Body of pancreas (tissue), 4 donors: ENCODE measurements around the gene BICD1. TPM values are rescaled to one million over a fixed set of nuclear protein-coding genes. Genes with fewer than 3 reads are reported as not detected.

ENCODE experiments used
- ATAC-seq: fragments of 150-250 bp; one replicate; pipeline ENCODE4 v1.9.1; 2016
- DNase-seq, 4 donors: peaks; one replicate each; pipeline ENCODE4 v3.0.0-alpha.2; 2019
- H3K27ac ChIP-seq, 4 donors: fragments of 200-600 bp; sonication (generic); 1 replicate in 3 of 4; 2 replicates in 1 of 4; pipeline versions ENCODE4 v1.5.1 to v1.6.1; 2016 to 2019; ENCODE audit warnings: mild to moderate bottlenecking in 1 of 4, mixed read lengths in 1 of 4, moderate library complexity in 1 of 4
- H3K27me3 ChIP-seq, 2 donors: fragments of 200-600 bp; sonication (generic); one replicate each; pipeline ENCODE4 v1.6.0; 2016; ENCODE audit warnings: mild to moderate bottlenecking in 1 of 2
- H3K36me3 ChIP-seq, 2 donors: fragments of 200-600 bp; sonication (generic); replicated peaks in 1 of 2; 2 replicates each; pipeline ENCODE4 v1.5.1; 2016; ENCODE audit warnings: low read depth in 2 of 2; ENCODE audit not compliant: insufficient read depth in 1 of 2
- H3K4me1 ChIP-seq: fragments of 200-600 bp; sonication (generic); one replicate; pipeline ENCODE4 v1.6.0; 2016
- H3K4me3 ChIP-seq, 2 donors: fragments of 200-600 bp; sonication (generic); 1 replicate in 1 of 2; 2 replicates in 1 of 2; pipeline ENCODE4 v1.5.1; 2016 to 2019
- H3K9me3 ChIP-seq, 3 donors: fragments of 200-600 bp; sonication (generic); 1 replicate in 2 of 3; 2 replicates in 1 of 3; pipeline ENCODE4 v1.5.1; 2016
- POLR2A ChIP-seq, 3 donors: fragments of 450-650 bp; IDR thresholded peaks; one replicate each; pipeline ENCODE4 v1.6.1; 2016; ENCODE audit warnings: antibody characterized with exemption in 3 of 3, mild to moderate bottlenecking in 2 of 3
- WGBS, 2 donors: methylation state at CpG; one replicate each; pipeline ENCODE4 v1.1.5; 2017; 5-methylcytosine and 5-hydroxymethylcytosine counted together
- intact Hi-C: fragments of 100-400 bp; cut with DNase I; formaldehyde crosslinking; loops from one replicate; pipeline ENCODE4 v1.15.1; 2023
- total RNA-seq, 2 donors: library from RNA; depleted of rRNA; stranded (reverse); fragments of >200 nt; gene quantifications; one replicate each; pipeline ENCODE4 v1.1.0, GENCODE V29; 2016
- TF ChIP-seq, protein P1 (sequence below), 7 experiments: fragments of 450-650 bp in 4 of 7; fragments of 200-600 bp in 3 of 7; sonication (generic) in 3 of 7; IDR thresholded peaks; one replicate each; pipeline ENCODE4 v1.5.1; 2016 to 2019; ENCODE audit warnings: antibody characterized with exemption in 7 of 7

The BICD1 gene
- total RNA-seq, 2 donors from 2014 or later = 3.0 to 6.2 TPM

DNA sequence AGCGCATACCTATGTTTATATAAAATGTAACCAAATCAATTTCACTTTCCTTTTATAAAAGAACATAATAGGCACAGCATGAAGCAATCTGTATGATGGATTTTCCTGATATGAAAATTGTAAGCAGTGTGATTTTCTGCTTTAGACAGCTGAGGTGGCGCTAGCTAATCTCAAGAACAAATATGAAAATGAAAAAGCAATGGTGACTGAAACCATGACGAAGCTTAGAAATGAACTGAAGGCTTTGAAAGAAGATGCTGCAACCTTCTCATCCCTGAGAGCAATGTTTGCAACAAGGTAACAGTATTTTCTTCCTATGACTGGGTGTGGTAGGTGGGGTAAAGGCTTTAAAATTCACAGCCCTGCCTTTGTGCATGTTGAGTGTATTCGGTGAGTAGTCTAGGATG is 227.7 kb downstream of the BICD1 start:
- 82 to 86% methylated on average over 4 of the region's 4 CpGs for WGBS, 2 donors
- intact Hi-C loops = no loop called here
- H3K27ac ChIP-seq = no peak overlapping the region
- TF ChIP-seq, protein P1, sequence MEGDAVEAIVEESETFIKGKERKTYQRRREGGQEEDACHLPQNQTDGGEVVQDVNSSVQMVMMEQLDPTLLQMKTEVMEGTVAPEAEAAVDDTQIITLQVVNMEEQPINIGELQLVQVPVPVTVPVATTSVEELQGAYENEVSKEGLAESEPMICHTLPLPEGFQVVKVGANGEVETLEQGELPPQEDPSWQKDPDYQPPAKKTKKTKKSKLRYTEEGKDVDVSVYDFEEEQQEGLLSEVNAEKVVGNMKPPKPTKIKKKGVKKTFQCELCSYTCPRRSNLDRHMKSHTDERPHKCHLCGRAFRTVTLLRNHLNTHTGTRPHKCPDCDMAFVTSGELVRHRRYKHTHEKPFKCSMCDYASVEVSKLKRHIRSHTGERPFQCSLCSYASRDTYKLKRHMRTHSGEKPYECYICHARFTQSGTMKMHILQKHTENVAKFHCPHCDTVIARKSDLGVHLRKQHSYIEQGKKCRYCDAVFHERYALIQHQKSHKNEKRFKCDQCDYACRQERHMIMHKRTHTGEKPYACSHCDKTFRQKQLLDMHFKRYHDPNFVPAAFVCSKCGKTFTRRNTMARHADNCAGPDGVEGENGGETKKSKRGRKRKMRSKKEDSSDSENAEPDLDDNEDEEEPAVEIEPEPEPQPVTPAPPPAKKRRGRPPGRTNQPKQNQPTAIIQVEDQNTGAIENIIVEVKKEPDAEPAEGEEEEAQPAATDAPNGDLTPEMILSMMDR (IDR thresholded peaks at IDR 0.05) = no peak
- TF ChIP-seq POLR2A (IDR thresholded peaks at IDR 0.05) = no peak
- no peaks in the 10 kb centered on the region for H3K27me3 ChIP-seq
- H3K4me1 ChIP-seq = no peaks in the 10 kb centered on the region
- H3K36me3 ChIP-seq = no peaks in the 10 kb centered on the region
- no peak overlapping the region for H3K4me3 ChIP-seq
- no peak for DNase-seq
- no peaks in the 10 kb centered on the region for H3K9me3 ChIP-seq
- ATAC-seq = no peak

DNA sequence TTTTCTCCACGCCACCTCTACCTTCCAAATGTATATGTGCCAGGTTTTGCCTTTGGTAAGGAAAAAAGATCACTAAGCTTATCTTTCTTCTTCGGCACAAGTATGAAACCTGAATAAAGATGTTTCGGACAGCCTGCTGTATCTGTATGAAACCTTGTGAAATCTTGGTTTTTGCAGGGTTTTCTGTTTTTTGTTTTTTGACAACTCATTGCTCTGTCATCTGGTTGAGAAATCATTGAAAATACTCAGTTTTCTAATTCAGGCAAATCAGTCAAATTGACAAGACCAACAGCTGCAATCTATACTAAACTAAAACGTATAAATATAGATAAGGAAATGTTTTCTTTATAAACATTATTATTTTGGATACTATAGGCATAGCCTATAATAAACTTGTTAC is 229.6 kb downstream of the BICD1 start:
- TF ChIP-seq POLR2A (IDR thresholded peaks at IDR 0.05) = no peak
- TF ChIP-seq, protein P1 (IDR thresholded peaks at IDR 0.05) = no peak
- intact Hi-C loops = no loop called here
- Histone ChIP-seq H3K9me3 (no peaks in the 10 kb centered on the region), H3K27me3 (no peaks in the 10 kb centered on the region), H3K4me1 (no peaks in the 10 kb centered on the region), H3K27ac (no peak overlapping the region), H3K4me3 (no peak overlapping the region), H3K36me3 (no peaks in the 10 kb centered on the region)
- WGBS, 2 donors = 79 to 87% methylated on average over 4 of the region's 4 CpGs
- ATAC-seq (no peak), DNase-seq (no peak)

DNA sequence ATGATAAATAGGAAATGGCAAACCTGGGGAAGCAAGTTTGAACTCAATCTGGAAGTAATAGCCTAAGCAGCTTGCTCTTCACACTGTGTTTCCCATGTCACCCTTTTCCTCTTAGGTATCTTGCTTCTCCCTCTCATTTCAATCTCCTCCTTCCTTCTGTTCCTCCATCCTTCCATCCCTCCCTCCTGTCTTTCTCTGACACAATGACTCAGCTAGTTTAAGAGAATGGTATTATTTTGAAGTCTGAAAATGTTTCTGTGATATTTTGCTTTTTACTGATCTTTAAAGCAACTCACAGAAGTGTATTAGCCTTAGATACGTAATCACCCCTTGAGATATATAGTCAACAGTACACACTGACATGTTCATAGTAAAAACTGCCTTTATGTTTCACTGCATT is 236.8 kb downstream of the BICD1 start:
- Histone ChIP-seq H3K27me3 (no peaks in the 10 kb centered on the region), H3K36me3 (no peaks in the 10 kb centered on the region), H3K4me3 (no peak overlapping the region), H3K27ac (no peak overlapping the region), H3K4me1 (no peaks in the 10 kb centered on the region), H3K9me3 (no peaks in the 10 kb centered on the region)
- ATAC-seq = no peak
- intact Hi-C loops = no loop called here
- WGBS, 2 donors = 94 to 96% methylated on average over 1 of the region's 1 CpG
- no peak for DNase-seq
- TF ChIP-seq POLR2A (IDR thresholded peaks at IDR 0.05) = no peak

DNA sequence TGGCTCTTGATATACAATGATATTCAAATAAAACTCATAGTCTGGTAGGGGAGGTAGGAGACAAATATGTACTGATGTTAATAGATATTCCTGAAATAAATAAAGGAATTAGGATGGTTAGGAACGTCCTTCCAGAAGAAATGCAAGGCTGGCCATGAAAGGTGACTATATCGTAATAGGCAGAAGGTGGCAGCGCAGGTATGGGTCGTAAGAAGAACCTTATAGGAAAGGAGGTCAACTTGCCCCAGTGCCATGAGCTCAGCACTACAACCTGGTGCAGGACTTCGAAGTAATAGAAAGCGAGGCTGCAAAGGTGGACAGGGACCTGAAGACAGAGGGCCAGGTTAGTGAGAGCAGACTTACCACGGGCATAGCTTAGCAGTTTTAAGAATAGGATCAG is 237.4 kb downstream of the BICD1 start:
- DNase-seq (no peak), ATAC-seq (no peak)
- Histone ChIP-seq H3K27me3 (no peaks in the 10 kb centered on the region), H3K27ac (no peak overlapping the region), H3K36me3 (no peaks in the 10 kb centered on the region), H3K9me3 (no peaks in the 10 kb centered on the region), H3K4me1 (no peaks in the 10 kb centered on the region), H3K4me3 (no peak overlapping the region)
- WGBS, 2 donors = 77 to 80% methylated on average over 7 of the region's 7 CpGs
- intact Hi-C loops = no loop called here
- TF ChIP-seq, protein P1 (IDR thresholded peaks at IDR 0.05) = no peak
- no peak for TF ChIP-seq POLR2A (IDR thresholded peaks at IDR 0.05)

DNA sequence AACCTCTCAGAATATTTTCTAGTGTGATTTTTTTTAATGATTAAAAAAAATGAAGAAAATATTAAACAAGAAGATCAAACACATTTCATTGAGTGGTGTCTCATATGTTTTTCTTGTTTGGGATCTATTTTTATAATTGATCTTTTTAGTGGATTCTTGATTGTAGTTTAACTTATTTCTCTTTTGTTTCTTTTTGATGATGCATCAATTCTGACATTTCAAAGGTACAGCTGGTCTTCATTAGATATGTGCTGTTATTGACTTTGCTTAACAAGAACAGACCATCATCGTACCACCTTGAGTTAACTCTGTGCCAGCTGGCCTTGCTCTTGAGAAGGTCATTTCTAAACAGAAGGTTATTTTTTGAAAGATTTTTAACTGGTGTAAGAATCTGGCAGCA is 246.9 kb downstream of the BICD1 start:
- H3K27me3 ChIP-seq = no peaks in the 10 kb centered on the region
- H3K4me1 ChIP-seq = no peaks in the 10 kb centered on the region
- ATAC-seq (no peak), DNase-seq (no peak)
- 38 to 41% methylated on average over 1 of the region's 1 CpG for WGBS, 2 donors
- no peak overlapping the region for H3K4me3 ChIP-seq
- intact Hi-C loops = no loop called here
- H3K36me3 ChIP-seq = no peaks in the 10 kb centered on the region
- H3K9me3 ChIP-seq = no peaks in the 10 kb centered on the region
- no peak overlapping the region for H3K27ac ChIP-seq
- TF ChIP-seq, protein P1 (IDR thresholded peaks at IDR 0.05) = no peak
- TF ChIP-seq POLR2A (IDR thresholded peaks at IDR 0.05) = no peak
